Uterus (tissue), 4 donors: Measurements from ENCODE around the gene GSN. TPM values are rescaled to one million over a fixed set of nuclear protein-coding genes. Genes with fewer than 3 reads are reported as not detected.

Experiments
- DNase-seq, 2 donors: peaks; one replicate each; pipeline ENCODE4 v3.0.0-alpha.2; 2019 to 2020
- H3K27ac ChIP-seq, 2 donors: fragments of 200-600 bp; sonication (generic); 1 replicate in 1 of 2; 2 replicates in 1 of 2; pipeline ENCODE4 v1.5.1; 2016 to 2018
- H3K27me3 ChIP-seq, 2 donors: fragments of 200-600 bp; sonication (generic); one replicate each; pipeline ENCODE4 v1.5.1; 2018 to 2019; ENCODE audit warnings: control low read depth in 1 of 2
- H3K36me3 ChIP-seq, 2 donors: fragments of 200-600 bp; sonication (generic); one replicate each; pipeline ENCODE4 v1.5.1; 2019; ENCODE audit warnings: control low read depth in 1 of 2
- H3K4me1 ChIP-seq, 2 donors: fragments of 200-600 bp; sonication (generic); one replicate each; pipeline ENCODE4 v1.5.1; 2018 to 2019; ENCODE audit warnings: control low read depth in 1 of 2
- H3K4me3 ChIP-seq, 2 donors: fragments of 200-600 bp; sonication (generic); 1 replicate in 1 of 2; 2 replicates in 1 of 2; pipeline ENCODE4 v1.5.1; 2018 to 2019; ENCODE audit warnings: mild to moderate bottlenecking in 1 of 2
- H3K9me3 ChIP-seq, 2 donors: fragments of 200-600 bp; sonication (generic); one replicate each; pipeline ENCODE4 v1.5.1; 2019; ENCODE audit warnings: control low read depth in 1 of 2
- POLR2A ChIP-seq, 2 donors: fragments of 450-650 bp; IDR thresholded peaks; one replicate each; pipeline ENCODE4 v1.6.1; 2016; ENCODE audit warnings: antibody characterized with exemption in 2 of 2, mild to moderate bottlenecking in 1 of 2, moderate library complexity in 1 of 2
- intact Hi-C: fragments of 100-400 bp; cut with DNase I; formaldehyde crosslinking; loops from one replicate; pipeline ENCODE4 v1.15.1; 2023; ENCODE audit warnings: low total_unique reads
- total RNA-seq, 4 donors: library from RNA; depleted of rRNA in 3 of 4; stranded (reverse); fragments of >200 nt in 3 of 4; gene quantifications; one replicate each; pipeline versions ENCODE4 v1.1.0 to v1.2.4, GENCODE V29; 2014 to 2023
- TF ChIP-seq, protein P1 (sequence below), 4 experiments: fragments of 200-600 bp in 2 of 4; fragments of 450-650 bp in 2 of 4; sonication (generic) in 2 of 4; IDR thresholded peaks; one replicate each; pipeline ENCODE4 v1.5.1; 2016 to 2019; ENCODE audit warnings: antibody characterized with exemption in 4 of 4, mild to moderate bottlenecking in 2 of 4, moderate library complexity in 1 of 4
- donor health status: DM: yes; HTN: yes; CAD: no.

GSN gene
- total RNA-seq, 4 donors from 2014 or later = 567 to 1,619 (median 884) TPM

GRCh38 chr9:121324755-121325154 lies 56.8 kb downstream of the GSN start:
- peaks cover 3 to 15% of the 10 kb centered on the region in 2 donors for H3K4me1 ChIP-seq
- intact Hi-C loops = loop anchor here (10.0 kb wide), 1 partner anchor 50 kb away; the partner anchor contains the start of gene STOM
- no peaks in the 10 kb centered on the region for H3K36me3 ChIP-seq
- no peaks in the 10 kb centered on the region for H3K9me3 ChIP-seq
- DNase-seq = no peak
- TF ChIP-seq, protein P1, sequence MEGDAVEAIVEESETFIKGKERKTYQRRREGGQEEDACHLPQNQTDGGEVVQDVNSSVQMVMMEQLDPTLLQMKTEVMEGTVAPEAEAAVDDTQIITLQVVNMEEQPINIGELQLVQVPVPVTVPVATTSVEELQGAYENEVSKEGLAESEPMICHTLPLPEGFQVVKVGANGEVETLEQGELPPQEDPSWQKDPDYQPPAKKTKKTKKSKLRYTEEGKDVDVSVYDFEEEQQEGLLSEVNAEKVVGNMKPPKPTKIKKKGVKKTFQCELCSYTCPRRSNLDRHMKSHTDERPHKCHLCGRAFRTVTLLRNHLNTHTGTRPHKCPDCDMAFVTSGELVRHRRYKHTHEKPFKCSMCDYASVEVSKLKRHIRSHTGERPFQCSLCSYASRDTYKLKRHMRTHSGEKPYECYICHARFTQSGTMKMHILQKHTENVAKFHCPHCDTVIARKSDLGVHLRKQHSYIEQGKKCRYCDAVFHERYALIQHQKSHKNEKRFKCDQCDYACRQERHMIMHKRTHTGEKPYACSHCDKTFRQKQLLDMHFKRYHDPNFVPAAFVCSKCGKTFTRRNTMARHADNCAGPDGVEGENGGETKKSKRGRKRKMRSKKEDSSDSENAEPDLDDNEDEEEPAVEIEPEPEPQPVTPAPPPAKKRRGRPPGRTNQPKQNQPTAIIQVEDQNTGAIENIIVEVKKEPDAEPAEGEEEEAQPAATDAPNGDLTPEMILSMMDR (IDR thresholded peaks at IDR 0.05) = no peak
- TF ChIP-seq POLR2A (IDR thresholded peaks at IDR 0.05) = no peak
- peak overlapping the region; percentile 82 to 98 for H3K27ac ChIP-seq
- H3K27me3 ChIP-seq = no peaks in the 10 kb centered on the region
- H3K4me3 ChIP-seq = no peak overlapping the region

DNA sequence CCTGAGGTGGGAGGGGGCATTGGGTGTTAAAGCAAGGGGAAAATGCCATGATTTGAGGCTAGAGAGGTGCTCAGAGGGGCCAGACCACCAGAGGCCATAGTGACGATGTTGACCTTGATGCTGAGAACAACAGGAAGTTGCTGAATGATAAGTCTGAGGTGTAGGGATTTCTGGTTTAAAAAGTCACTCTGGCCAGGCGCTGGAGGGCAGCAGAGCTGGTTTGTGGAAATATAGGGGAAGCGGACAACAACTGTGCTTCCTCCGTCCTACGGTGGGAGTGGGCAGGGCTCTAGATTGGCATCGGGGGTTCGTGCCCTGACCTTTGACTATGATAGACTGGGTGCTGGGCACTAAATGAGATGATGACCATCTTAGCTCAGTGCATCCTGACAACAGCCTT lies 57.4 kb downstream of the GSN start:
- Histone ChIP-seq H3K4me3 (no peak overlapping the region), H3K36me3 (no peaks in the 10 kb centered on the region), H3K4me1 (peaks cover 3 to 15% of the 10 kb centered on the region in 2 donors), H3K27ac (peak overlapping the region; percentile 82 to 98), H3K27me3 (no peaks in the 10 kb centered on the region), H3K9me3 (no peaks in the 10 kb centered on the region)
- DNase-seq = no peak
- intact Hi-C loops = loop anchor here (10.0 kb wide), 1 partner anchor 49 kb away; the partner anchor contains the start of gene STOM
- TF ChIP-seq POLR2A (IDR thresholded peaks at IDR 0.05) = no peak
- TF ChIP-seq, protein P1 (IDR thresholded peaks at IDR 0.05) = peak in 1 of 4 experiments; percentile 15

- H3K4me3 ChIP-seq = no peak overlapping the region
- H3K36me3 ChIP-seq = no peaks in the 10 kb centered on the region
- intact Hi-C loops = loop anchor here (10.0 kb wide), 1 partner anchor 49 kb away; the partner anchor contains the start of gene STOM
- peak overlapping the region; percentile 82 to 98 for H3K27ac ChIP-seq
- no peaks in the 10 kb centered on the region for H3K9me3 ChIP-seq
- H3K4me1 ChIP-seq = peaks cover 3 to 15% of the 10 kb centered on the region in 2 donors
- TF ChIP-seq, protein P1 (IDR thresholded peaks at IDR 0.05) = no peak
- TF ChIP-seq POLR2A (IDR thresholded peaks at IDR 0.05) = peak in 1 of 2 donors; percentile 48
- no peaks in the 10 kb centered on the region for H3K27me3 ChIP-seq
- peak; percentile 92 to 93 for DNase-seq
Measured at GRCh38 chr9:121326130-121326838, 58.3 kb downstream of the GSN start.

DNA sequence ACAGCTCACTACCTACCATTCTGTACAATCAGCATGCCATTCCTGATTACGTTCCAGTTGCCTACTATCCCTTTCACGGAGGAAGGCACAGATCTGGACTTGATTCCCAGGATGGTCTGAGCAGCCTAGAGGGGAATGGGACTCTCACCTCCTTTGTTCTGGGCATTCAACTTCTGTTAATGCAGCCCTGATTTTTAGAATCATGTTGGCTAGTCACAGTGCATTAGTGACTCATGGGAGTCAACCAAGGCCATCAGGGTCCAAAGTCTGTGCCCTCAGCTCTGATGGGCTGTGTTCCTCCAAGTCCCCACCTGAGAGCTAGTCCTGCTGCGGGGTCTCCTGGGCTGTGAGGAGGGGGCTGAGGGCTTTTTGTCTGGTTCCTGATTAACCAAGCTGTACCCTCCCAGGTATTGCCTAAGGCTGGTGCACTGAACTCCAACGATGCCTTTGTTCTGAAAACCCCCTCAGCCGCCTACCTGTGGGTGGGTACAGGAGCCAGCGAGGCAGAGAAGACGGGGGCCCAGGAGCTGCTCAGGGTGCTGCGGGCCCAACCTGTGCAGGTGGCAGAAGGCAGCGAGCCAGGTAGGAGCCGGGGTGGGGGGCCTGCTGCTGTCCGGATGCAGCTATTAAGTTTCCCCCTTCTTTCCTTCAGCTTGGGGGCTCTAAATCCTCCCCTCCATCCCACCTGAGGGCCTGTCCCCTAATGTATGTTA lies 59.1 kb downstream of the GSN start:
- peaks cover 2 to 15% of the 10 kb centered on the region in 2 donors for H3K4me1 ChIP-seq
- intact Hi-C loops = loop anchor here (10.0 kb wide), 1 partner anchor 48 kb away; the partner anchor contains the start of gene STOM
- DNase-seq = no peak

More for the DNA sequence above, 59.1 kb downstream of the GSN start:
- TF ChIP-seq, protein P1 (IDR thresholded peaks at IDR 0.05) = no peak
- no peak for TF ChIP-seq POLR2A (IDR thresholded peaks at IDR 0.05)
- Histone ChIP-seq H3K4me3 (no peak overlapping the region), H3K36me3 (no peaks in the 10 kb centered on the region), H3K9me3 (no peaks in the 10 kb centered on the region), H3K27ac (peak overlapping the region; percentile 82 to 98), H3K27me3 (no peaks in the 10 kb centered on the region)
